CD4-positive, alpha-beta T cell treated with Interleukin-10 for 1 hour (primary cell): ENCODE measurements around the gene GPANK1.
"Not testable (repeated sequence)": the region's sequence is repeated elsewhere in the genome, so short reads cannot be mapped to it uniquely, and the experiment has no call there.

Experiments used
- DNase-seq: peaks from one replicate; pipeline ENCODE4 v3.0.0-alpha.2; 2020

The GPANK1 gene

GRCh38 chr6:31664790-31665500 lies at the start of gene GPANK1:
TSS of gene GPANK1 (minus strand) at chr6:31664997. CDS start at chr6:31664478, 519 bp downstream.
- peak; percentile 94 for DNase-seq

DNA sequence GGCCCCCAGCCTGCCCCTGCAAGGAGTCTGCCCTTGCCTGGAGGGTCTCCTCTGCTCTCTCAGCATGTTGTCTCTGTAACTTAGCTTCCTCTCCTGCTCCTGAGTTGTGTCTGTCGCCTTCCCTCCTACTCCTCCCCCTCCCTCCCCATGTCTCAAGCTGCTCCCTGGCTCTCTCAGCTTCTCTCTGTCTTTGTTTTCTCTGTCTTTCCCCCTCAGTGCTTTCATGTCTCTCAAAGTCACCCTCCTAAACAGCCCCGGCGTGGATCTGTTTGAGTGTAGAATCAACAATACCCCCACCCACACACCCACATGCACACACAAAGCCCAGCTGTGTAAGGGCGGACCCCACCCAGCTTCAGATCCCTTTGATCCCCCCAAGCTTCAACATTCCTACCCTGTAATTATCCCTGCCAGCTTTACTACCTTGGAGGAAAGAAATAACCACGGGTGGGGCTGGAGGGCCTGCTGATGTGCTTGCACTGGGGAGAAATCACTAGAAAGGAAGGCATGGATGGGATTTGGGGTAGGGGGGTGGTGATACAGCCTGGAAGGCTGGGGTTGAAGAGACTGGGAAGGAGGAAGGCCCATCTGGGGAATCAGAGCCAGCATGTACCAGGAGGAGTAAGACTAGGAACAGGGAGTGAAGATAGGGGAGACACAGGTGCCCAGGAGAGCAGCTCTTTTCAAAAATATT lies 49.3 kb upstream of the GPANK1 start:
- DNase-seq: no peak

GRCh38 chr6:31713465-31713864 lies 48.7 kb upstream of the GPANK1 start:
- DNase-seq: no peak

DNA sequence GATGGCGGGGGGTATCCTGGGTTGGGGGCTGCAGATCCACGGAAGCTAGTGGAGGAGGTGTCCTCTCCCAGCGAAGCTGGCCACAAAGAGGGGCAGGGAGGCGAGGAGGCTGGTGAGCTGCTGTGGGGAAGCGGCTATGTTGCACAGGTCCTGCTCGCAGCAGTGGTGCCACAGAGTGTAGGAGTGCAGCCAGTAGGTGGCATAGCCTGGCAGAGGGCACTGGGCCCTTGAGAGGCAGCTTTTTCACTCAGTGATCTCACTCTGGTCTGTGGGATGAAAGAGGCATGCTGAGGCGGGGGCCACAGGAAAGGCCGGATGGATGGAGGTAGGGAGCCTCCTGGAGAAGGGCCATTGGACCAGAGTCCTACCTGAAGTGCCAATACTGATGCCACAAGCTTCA lies 47.5 kb upstream of the GPANK1 start:
- peak; percentile 29 for DNase-seq

- DNase-seq: no peak
Measured at GRCh38 chr6:31711233-31711632, 46.4 kb upstream of the GPANK1 start.

DNA sequence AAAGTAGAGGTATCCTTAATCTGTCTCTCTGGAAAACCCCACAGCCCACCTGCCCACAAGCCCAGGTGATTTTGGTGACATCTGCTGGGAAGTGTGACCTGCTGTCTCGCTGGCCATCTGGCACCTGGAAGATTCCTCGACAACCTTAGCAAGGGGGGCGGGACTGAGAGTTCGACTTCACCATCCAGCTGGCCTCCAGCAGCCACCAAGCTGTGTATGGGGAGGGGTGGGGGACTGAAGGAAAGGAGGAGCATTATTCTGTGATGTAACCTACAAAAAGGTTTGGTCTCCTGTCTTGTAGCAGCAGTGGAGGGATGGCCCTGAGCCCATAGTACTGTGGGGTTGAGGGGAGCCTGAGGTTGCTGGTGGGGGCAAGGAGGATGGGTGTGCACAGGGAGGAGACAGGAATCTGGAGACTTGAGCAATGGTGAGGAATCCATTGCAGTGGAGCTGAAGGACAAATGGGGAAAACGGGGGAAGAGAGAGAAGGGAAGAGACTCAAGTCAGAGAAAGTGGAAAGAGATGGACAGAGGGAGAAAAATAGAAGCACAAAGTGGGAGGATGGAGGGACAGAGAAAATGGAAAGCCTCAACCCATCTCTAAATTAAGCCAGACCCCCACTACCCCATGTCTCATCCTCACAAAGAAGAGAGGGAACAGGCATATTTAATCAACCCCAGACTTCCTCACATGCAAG lies 45.9 kb upstream of the GPANK1 start:
- no peak for DNase-seq

DNA sequence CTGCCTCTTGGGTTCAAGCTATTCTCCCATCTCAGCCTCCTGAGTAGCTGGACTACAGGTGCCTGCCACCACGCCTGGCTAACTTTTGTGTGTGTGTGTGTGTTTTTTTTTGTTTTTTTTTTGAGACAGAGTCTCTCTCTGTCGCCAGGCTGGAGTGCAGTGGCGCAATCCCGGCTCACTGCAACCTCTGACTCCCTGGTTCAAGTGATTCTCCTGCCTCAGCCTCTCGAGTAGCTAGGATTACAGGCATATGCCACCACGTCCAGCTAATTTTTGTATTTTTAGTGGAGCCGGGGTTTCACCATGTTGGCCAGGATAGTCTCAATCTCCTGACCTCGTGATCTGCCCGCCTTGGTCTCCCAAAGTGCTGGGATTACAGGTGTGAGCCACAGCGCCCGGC lies 44.4 kb upstream of the GPANK1 start:
- not testable (repeated sequence) for DNase-seq

- no peak for DNase-seq
Measured at GRCh38 chr6:31708224-31708623, 43.4 kb upstream of the GPANK1 start.

- DNase-seq: no peak
Measured at GRCh38 chr6:31707701-31708100, 42.9 kb upstream of the GPANK1 start.

DNA sequence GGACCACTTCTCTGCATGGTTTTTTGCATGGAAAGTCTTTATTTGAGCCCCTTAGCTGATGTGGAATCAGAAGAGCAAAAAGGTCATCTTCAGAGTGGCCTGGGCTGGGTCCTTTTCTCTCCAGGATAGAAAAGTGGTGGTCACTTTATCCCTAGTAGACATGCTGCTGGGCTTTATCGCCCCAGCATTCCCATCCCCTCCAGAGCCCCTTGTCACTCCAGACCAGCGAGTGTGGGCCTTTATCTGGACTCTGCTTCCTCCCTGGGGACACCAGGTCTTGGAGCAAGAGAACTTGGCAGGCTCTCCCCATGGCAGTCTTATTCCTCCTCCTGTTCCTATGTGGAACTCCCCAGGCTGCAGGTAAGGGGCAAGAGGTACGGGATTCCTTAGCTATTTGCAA lies 41.8 kb upstream of the GPANK1 start, which contains the start of gene LY6G6F:
Gene LY6G6F (plus strand): TSS at position 268 of the 400 bp plus-strand sequence. CDS start 41 bp downstream, at position 309.
- DNase-seq: no peak

GRCh38 chr6:31705931-31706330 lies 41.1 kb upstream of the GPANK1 start:
- DNase-seq: no peak

DNA sequence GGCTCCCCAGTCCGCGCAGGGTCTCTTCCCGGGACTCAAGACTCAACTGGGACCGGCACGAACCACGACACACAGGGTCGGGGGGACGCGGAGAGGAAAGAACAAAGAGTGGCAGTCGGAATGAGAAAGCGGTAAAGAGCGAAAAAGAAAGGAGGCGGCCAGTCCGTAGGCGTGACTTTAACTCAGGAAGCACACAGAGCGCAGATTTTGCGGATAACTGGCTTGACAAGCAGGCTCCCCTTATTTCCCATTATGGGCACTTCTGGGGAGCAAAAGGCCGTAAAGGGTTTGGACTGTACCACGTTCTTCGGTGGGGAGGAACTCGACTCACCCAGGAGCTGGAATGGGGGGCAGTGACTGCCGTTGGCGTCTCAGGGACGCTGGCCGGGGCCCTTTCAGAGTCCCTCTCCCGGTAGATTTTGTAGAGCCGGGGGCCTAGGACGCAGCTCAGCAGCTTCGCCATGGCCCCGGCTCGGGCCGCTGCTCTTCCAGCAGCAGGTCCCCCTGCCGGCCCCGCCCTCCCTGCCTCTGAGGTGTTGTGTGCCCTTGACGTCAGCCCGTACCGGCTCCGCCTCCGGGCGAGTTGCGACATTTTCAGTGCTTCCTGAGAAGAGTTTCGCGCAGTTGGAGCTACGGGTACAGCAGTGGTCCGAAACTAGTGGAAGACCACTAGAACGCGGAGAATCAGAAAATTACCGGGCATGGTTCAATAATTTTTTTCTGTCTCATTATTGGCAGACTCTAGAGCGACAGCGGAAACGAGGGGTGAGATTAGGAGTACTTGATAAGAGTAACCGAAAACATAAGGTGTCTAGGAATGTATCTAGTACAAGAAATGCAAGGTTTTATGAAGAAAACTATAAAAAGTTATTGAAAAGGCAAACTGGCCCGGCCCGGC lies 38.3 kb upstream of the GPANK1 start, which contains the start of gene ABHD16A:
Gene ABHD16A (minus strand): TSS at position 506 of the 898 bp plus-strand sequence. CDS start 43 bp downstream, at position 463.
- DNase-seq: peak; percentile 98

GRCh38 chr6:31702405-31702818 lies 37.6 kb upstream of the GPANK1 start:
- peak; percentile 15 for DNase-seq

DNA sequence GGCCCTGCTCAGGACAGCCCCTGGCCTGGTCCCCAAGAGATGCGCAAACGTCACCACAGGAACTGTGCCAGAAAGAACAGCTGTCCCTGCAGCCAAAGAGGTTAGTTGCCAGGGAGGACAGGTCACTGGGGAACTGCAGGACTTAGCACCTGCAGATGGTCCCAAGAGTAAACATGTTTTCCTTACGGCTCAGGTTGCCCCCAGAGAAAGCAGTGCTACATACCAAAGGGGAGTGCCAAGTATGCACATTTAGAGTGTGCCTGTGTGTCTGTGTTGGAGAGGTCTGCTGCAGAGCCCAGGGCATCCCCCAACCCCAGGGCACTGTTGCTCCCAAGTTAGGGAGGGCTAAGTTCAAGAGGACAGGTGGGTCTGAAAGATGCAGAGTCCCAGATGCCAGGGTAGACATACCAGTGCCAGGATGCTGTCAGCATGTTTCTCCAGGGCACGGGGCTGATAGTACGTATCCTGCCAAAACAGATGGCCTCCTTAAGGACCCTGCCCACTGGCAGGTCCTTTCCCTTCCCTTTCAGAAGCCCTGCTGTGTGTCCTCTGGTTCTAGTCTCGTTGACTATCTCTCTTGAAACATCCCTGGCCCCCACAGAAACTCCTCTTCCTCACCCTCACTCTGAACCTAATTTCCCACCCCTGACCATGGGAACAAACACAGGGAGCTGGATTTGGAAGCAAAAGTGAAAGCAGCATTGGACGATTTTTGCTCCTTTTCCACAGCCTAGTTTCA lies 37.0 kb upstream of the GPANK1 start:
- DNase-seq: no peak

DNA sequence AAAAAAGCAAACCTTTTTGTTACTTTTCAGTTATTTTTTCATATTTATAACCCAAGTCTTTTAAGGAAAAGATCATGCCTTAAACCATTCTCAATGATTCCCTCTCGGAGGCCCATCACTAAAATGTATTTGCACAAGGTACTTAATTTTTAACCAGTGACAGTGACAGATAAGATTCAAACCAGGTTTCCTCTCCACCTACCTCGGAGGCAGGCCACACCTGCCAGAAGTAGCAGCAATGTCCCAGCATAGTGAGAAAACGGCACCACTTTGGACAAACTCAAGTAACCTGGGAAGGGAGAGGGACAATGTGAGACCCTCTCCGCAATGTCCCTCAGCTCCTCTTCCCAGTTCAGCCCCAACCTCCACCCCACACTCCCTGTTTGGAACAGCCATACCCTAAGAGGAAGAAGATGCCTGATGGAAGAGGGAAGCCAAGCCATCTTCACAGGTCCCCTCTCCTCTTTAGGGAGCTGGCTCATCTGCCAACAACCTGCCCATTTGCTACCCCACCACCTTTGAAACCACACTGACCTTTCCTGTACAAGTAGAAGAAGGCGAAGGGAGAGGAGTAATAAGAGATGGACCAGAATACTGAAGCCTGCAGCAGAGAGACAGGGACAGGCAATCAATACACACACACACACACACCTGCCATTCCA lies 36.1 kb upstream of the GPANK1 start:
- no peak for DNase-seq

DNA sequence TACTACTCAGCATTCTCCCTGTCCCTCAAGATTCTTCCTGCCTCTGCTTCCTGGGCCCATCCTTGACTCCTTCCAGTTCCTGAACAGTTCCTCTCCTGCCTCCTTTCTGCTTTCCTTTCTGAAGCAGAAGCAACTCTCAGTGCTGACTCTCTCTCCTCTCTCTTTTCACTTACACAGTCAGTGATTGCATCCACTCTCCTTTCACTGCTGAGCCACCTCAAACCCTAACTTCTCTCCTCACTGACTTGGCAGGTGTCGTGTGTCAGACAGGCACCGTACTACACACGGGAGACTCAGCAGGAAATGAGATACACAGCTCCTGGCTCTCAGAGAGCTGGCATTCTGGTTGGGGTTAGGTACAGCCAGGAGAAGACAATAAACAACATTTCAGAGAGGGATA lies 32.8 kb upstream of the GPANK1 start:
- no peak for DNase-seq

GRCh38 chr6:31693535-31693934 lies 28.7 kb upstream of the GPANK1 start:
- no peak for DNase-seq

GRCh38 chr6:31692886-31693285 lies 28.1 kb upstream of the GPANK1 start:
- no peak for DNase-seq

DNA sequence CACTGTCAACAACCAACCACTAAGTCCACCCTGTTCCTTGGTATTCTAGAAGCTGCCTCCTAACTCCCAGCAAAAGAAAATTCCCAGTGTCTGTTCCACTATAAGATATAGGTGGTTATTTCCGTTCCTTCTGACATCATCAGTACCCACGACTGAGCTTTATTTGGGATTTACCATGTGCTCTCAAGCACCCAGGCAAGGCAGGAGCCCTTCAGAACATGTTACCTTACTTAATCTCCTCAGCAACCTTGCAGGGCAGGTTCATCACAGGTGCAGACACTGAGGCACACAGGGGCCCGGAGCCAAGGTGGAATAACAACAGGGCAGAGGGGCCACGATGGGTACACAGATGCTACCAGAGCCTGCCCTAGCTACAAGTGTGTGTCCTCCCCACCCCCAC lies 27.6 kb upstream of the GPANK1 start:
- no peak for DNase-seq

- DNase-seq: no peak
Measured at GRCh38 chr6:31691564-31692108, 26.8 kb upstream of the GPANK1 start.

GRCh38 chr6:31691078-31691463 lies 26.3 kb upstream of the GPANK1 start:
- no peak for DNase-seq
